ENCODE results near the gene ELF5.

GRCh38 chr11:34439610-34440198, 73.9 kb downstream of the ELF5 start:
- TF ChIP-seq, protein P1, sequence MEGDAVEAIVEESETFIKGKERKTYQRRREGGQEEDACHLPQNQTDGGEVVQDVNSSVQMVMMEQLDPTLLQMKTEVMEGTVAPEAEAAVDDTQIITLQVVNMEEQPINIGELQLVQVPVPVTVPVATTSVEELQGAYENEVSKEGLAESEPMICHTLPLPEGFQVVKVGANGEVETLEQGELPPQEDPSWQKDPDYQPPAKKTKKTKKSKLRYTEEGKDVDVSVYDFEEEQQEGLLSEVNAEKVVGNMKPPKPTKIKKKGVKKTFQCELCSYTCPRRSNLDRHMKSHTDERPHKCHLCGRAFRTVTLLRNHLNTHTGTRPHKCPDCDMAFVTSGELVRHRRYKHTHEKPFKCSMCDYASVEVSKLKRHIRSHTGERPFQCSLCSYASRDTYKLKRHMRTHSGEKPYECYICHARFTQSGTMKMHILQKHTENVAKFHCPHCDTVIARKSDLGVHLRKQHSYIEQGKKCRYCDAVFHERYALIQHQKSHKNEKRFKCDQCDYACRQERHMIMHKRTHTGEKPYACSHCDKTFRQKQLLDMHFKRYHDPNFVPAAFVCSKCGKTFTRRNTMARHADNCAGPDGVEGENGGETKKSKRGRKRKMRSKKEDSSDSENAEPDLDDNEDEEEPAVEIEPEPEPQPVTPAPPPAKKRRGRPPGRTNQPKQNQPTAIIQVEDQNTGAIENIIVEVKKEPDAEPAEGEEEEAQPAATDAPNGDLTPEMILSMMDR (IDR thresholded peaks at IDR 0.05), result no peak
- no peak for TF ChIP-seq EZH2 (IDR thresholded peaks at IDR 0.05; ENCODE audit: borderline replicate concordance, insufficient read depth, low read depth, low read length, poor library complexity, severe bottlenecking)
